GM12872 (cell line): ENCODE data around the gene IRF4.

Experiments used
- CTCF ChIP-seq: IDR thresholded peaks from 3 replicates; pipeline ENCODE4 v1.5.1; 2011; ENCODE audit warnings: low read depth, mild to moderate bottlenecking, low read length, moderate library complexity; ENCODE audit not compliant: insufficient read depth

Gene IRF4

GRCh38 chr6:439641-440167 is 48.2 kb downstream of the IRF4 start:
- TF ChIP-seq CTCF, result no peak

- no peak for TF ChIP-seq CTCF
Observed at GRCh38 chr6:441126-441920, 49.8 kb downstream of the IRF4 start.

GRCh38 chr6:443621-444159 is 52.1 kb downstream of the IRF4 start:
- TF ChIP-seq CTCF, result no peak

GRCh38 chr6:444653-445275 is 53.2 kb downstream of the IRF4 start:
- TF ChIP-seq CTCF, result no peak

GRCh38 chr6:445571-446417 is 54.2 kb downstream of the IRF4 start:
- TF ChIP-seq CTCF, result no peak

- TF ChIP-seq CTCF, result no peak
Observed at GRCh38 chr6:446418-447366, 55.1 kb downstream of the IRF4 start.
